Stimulated activated naive CD8-positive, alpha-beta T cell treated with anti-CD3 and anti-CD28 coated beads, Interleukin-15, Interleukin-2, amounts not matched to agents 100 ng/mL and 50 ng/mL, for 24 hours (primary cell): Measurements from ENCODE around the gene CDH6.
A peak's percentile ranks its signal among the peaks of the same experiment; 100 is the strongest.

Experiments
- H3K27ac Mint-ChIP-seq: one replicate; pipeline ENCODE4 v1.8.0; 2021; ENCODE audit warnings: mild to moderate bottlenecking, mixed read lengths
- H3K27me3 Mint-ChIP-seq: one replicate; pipeline ENCODE4 v1.8.0; 2021; ENCODE audit warnings: mixed read lengths
- H3K36me3 Mint-ChIP-seq: one replicate; pipeline ENCODE4 v1.8.0; 2021; ENCODE audit warnings: low read depth, mixed read lengths
- H3K4me1 Mint-ChIP-seq: one replicate; pipeline ENCODE4 v1.8.0; 2021; ENCODE audit warnings: low read depth, mixed read lengths
- H3K4me3 Mint-ChIP-seq: one replicate; pipeline ENCODE4 v1.8.0; 2021; ENCODE audit warnings: mild to moderate bottlenecking, mixed read lengths
- H3K9me3 Mint-ChIP-seq: one replicate; pipeline ENCODE4 v1.8.0; 2021; ENCODE audit warnings: mixed read lengths

CDH6 gene

GRCh38 chr5:31193591-31194467 is at the start of gene CDH6:
Gene CDH6, plus strand, starts transcription at chr5:31193686. Its CDS starts 73,788 bp downstream, at chr5:31267474.
- H3K9me3 Mint-ChIP-seq = no peaks in the 10 kb centered on the region
- peaks cover 4% of the 10 kb centered on the region for H3K4me1 Mint-ChIP-seq
- peak within 1 kb of the TSS; percentile 31 for H3K27ac Mint-ChIP-seq
- peak within 1 kb of the TSS; percentile 44 for H3K4me3 Mint-ChIP-seq
- H3K36me3 Mint-ChIP-seq = peaks cover 4% of the 10 kb centered on the region
- peaks cover 61% of the 10 kb centered on the region for H3K27me3 Mint-ChIP-seq

GRCh38 chr5:31144364-31144763 is 49.1 kb upstream of the CDH6 start:
- H3K9me3 Mint-ChIP-seq = no peaks in the 10 kb centered on the region
- H3K27me3 Mint-ChIP-seq = no peaks in the 10 kb centered on the region
- H3K36me3 Mint-ChIP-seq = no peaks in the 10 kb centered on the region
- no peak overlapping the region for H3K27ac Mint-ChIP-seq
- H3K4me1 Mint-ChIP-seq = no peaks in the 10 kb centered on the region
- no peak overlapping the region for H3K4me3 Mint-ChIP-seq

GRCh38 chr5:31148959-31149475 is 44.5 kb upstream of the CDH6 start:
- no peak overlapping the region for H3K27ac Mint-ChIP-seq
- H3K27me3 Mint-ChIP-seq = no peaks in the 10 kb centered on the region
- H3K4me3 Mint-ChIP-seq = no peak overlapping the region
- H3K36me3 Mint-ChIP-seq = no peaks in the 10 kb centered on the region
- no peaks in the 10 kb centered on the region for H3K9me3 Mint-ChIP-seq
- H3K4me1 Mint-ChIP-seq = no peaks in the 10 kb centered on the region

- no peaks in the 10 kb centered on the region for H3K36me3 Mint-ChIP-seq
- no peak overlapping the region for H3K4me3 Mint-ChIP-seq
- peaks cover 3% of the 10 kb centered on the region for H3K9me3 Mint-ChIP-seq
- H3K27ac Mint-ChIP-seq = no peak overlapping the region
- H3K27me3 Mint-ChIP-seq = no peaks in the 10 kb centered on the region
- no peaks in the 10 kb centered on the region for H3K4me1 Mint-ChIP-seq
Observed at GRCh38 chr5:31153521-31153920, 40.0 kb upstream of the CDH6 start.

GRCh38 chr5:31156631-31157160 is 36.8 kb upstream of the CDH6 start:
- Mint-ChIP-seq H3K27me3 (no peaks in the 10 kb centered on the region), H3K9me3 (peaks cover 7% of the 10 kb centered on the region), H3K27ac (no peak overlapping the region), H3K36me3 (no peaks in the 10 kb centered on the region), H3K4me3 (no peak overlapping the region), H3K4me1 (no peaks in the 10 kb centered on the region)

GRCh38 chr5:31157720-31158119 is 35.8 kb upstream of the CDH6 start:
- H3K36me3 Mint-ChIP-seq = no peaks in the 10 kb centered on the region
- no peaks in the 10 kb centered on the region for H3K27me3 Mint-ChIP-seq
- H3K4me3 Mint-ChIP-seq = no peak overlapping the region
- H3K4me1 Mint-ChIP-seq = no peaks in the 10 kb centered on the region
- H3K27ac Mint-ChIP-seq = no peak overlapping the region
- H3K9me3 Mint-ChIP-seq = peaks cover 7% of the 10 kb centered on the region

- H3K4me1 Mint-ChIP-seq = no peaks in the 10 kb centered on the region
- H3K36me3 Mint-ChIP-seq = no peaks in the 10 kb centered on the region
- peaks cover 7% of the 10 kb centered on the region for H3K9me3 Mint-ChIP-seq
- H3K27me3 Mint-ChIP-seq = no peaks in the 10 kb centered on the region
- H3K4me3 Mint-ChIP-seq = no peak overlapping the region
- no peak overlapping the region for H3K27ac Mint-ChIP-seq
Observed at GRCh38 chr5:31158686-31159085, 34.8 kb upstream of the CDH6 start.

- Mint-ChIP-seq H3K4me1 (no peaks in the 10 kb centered on the region), H3K27me3 (no peaks in the 10 kb centered on the region), H3K27ac (no peak overlapping the region), H3K9me3 (peaks cover 7% of the 10 kb centered on the region), H3K36me3 (no peaks in the 10 kb centered on the region), H3K4me3 (no peak overlapping the region)
Observed at GRCh38 chr5:31161781-31162181, 31.7 kb upstream of the CDH6 start.

- Mint-ChIP-seq H3K4me3 (no peak overlapping the region), H3K9me3 (no peaks in the 10 kb centered on the region), H3K27ac (no peak overlapping the region), H3K4me1 (no peaks in the 10 kb centered on the region), H3K27me3 (no peaks in the 10 kb centered on the region), H3K36me3 (no peaks in the 10 kb centered on the region)
Observed at GRCh38 chr5:31165729-31166128, 27.8 kb upstream of the CDH6 start.

- no peaks in the 10 kb centered on the region for H3K4me1 Mint-ChIP-seq
- H3K27me3 Mint-ChIP-seq = no peaks in the 10 kb centered on the region
- no peak overlapping the region for H3K27ac Mint-ChIP-seq
- no peaks in the 10 kb centered on the region for H3K9me3 Mint-ChIP-seq
- no peak overlapping the region for H3K4me3 Mint-ChIP-seq
- H3K36me3 Mint-ChIP-seq = no peaks in the 10 kb centered on the region
Observed at GRCh38 chr5:31169379-31169778, 24.1 kb upstream of the CDH6 start.

- Mint-ChIP-seq H3K4me1 (no peaks in the 10 kb centered on the region), H3K27me3 (no peaks in the 10 kb centered on the region), H3K9me3 (no peaks in the 10 kb centered on the region), H3K36me3 (no peaks in the 10 kb centered on the region), H3K4me3 (no peak overlapping the region), H3K27ac (no peak overlapping the region)
Observed at GRCh38 chr5:31172881-31173280, 20.6 kb upstream of the CDH6 start.

- Mint-ChIP-seq H3K4me1 (no peaks in the 10 kb centered on the region), H3K36me3 (no peaks in the 10 kb centered on the region), H3K27ac (no peak overlapping the region)
Observed at GRCh38 chr5:31173614-31174013, 19.9 kb upstream of the CDH6 start.

GRCh38 chr5:31181376-31181987 is 12.0 kb upstream of the CDH6 start:
- Mint-ChIP-seq H3K4me1 (no peaks in the 10 kb centered on the region), H3K27me3 (no peaks in the 10 kb centered on the region), H3K4me3 (no peak overlapping the region), H3K27ac (no peak overlapping the region), H3K36me3 (no peaks in the 10 kb centered on the region), H3K9me3 (peaks cover 13% of the 10 kb centered on the region)

More at GRCh38 chr5:31173614-31174013, 19.9 kb upstream of the CDH6 start:
- Mint-ChIP-seq H3K9me3 (no peaks in the 10 kb centered on the region), H3K4me3 (no peak overlapping the region), H3K27me3 (no peaks in the 10 kb centered on the region)

- no peaks in the 10 kb centered on the region for H3K36me3 Mint-ChIP-seq
- no peaks in the 10 kb centered on the region for H3K4me1 Mint-ChIP-seq
- no peak overlapping the region for H3K27ac Mint-ChIP-seq
- no peaks in the 10 kb centered on the region for H3K27me3 Mint-ChIP-seq
- H3K9me3 Mint-ChIP-seq = peaks cover 13% of the 10 kb centered on the region
- no peak overlapping the region for H3K4me3 Mint-ChIP-seq
Observed at GRCh38 chr5:31182136-31182535, 11.3 kb upstream of the CDH6 start.

- Mint-ChIP-seq H3K4me1 (no peaks in the 10 kb centered on the region), H3K36me3 (no peaks in the 10 kb centered on the region), H3K27me3 (peaks cover 2% of the 10 kb centered on the region), H3K9me3 (peaks cover 8% of the 10 kb centered on the region), H3K27ac (no peak overlapping the region), H3K4me3 (no peak overlapping the region)
Observed at GRCh38 chr5:31185951-31186350, 7.5 kb upstream of the CDH6 start.
